ENCODE results near the gene RRAS2. TPM values are rescaled to one million over a fixed set of nuclear protein-coding genes. Genes with fewer than 3 reads are reported as not detected.

RRAS2 gene
- total RNA-seq, 2 experiments from 2014 or later: 87.9 to 92.0 TPM

DNA sequence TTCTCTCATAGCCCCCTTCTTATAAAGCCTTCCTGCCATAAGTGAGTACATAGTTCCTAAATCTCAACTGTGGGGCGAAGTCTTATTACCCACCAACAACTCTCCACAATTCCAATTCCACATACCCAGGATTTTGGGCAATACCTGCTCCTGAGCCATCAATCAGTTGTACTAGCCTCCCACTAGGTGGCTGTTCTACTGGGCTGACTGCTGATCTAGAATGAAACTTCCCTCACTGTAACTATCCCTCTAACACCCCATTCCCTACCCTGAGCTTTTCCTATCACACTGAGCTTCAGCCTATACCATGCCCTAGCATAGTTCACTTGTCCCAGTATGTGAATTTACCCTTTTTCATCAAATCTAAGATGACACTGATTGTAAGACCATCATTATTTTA, 52.5 kb downstream of the RRAS2 start:
- Mint-ChIP-seq H3K4me1 (ENCODE audit: low read depth) (peaks cover 24% of the 10 kb centered on the region), H3K4me3 (no peak overlapping the region), H3K27ac (no peak overlapping the region), H3K27me3 (no peaks in the 10 kb centered on the region), H3K9me3 (no peaks in the 10 kb centered on the region), H3K36me3 (ENCODE audit: low read depth) (peaks cover 2% of the 10 kb centered on the region)
- ChIA-PET POLR2A (no interaction called here), CTCF (interaction anchor here (1.3 to 8.4 kb wide), 2 partner anchors 139 to 148 kb away, joined by 3 to 128 read pairs; no protein-coding TSS in a partner anchor)
- DNase-seq (no peak), ATAC-seq (no peak)
- intact Hi-C loops (cut with micrococcal nuclease): no loop called here
- TF ChIP-seq, protein P1, sequence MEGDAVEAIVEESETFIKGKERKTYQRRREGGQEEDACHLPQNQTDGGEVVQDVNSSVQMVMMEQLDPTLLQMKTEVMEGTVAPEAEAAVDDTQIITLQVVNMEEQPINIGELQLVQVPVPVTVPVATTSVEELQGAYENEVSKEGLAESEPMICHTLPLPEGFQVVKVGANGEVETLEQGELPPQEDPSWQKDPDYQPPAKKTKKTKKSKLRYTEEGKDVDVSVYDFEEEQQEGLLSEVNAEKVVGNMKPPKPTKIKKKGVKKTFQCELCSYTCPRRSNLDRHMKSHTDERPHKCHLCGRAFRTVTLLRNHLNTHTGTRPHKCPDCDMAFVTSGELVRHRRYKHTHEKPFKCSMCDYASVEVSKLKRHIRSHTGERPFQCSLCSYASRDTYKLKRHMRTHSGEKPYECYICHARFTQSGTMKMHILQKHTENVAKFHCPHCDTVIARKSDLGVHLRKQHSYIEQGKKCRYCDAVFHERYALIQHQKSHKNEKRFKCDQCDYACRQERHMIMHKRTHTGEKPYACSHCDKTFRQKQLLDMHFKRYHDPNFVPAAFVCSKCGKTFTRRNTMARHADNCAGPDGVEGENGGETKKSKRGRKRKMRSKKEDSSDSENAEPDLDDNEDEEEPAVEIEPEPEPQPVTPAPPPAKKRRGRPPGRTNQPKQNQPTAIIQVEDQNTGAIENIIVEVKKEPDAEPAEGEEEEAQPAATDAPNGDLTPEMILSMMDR (IDR thresholded peaks at IDR 0.05): no peak

DNA sequence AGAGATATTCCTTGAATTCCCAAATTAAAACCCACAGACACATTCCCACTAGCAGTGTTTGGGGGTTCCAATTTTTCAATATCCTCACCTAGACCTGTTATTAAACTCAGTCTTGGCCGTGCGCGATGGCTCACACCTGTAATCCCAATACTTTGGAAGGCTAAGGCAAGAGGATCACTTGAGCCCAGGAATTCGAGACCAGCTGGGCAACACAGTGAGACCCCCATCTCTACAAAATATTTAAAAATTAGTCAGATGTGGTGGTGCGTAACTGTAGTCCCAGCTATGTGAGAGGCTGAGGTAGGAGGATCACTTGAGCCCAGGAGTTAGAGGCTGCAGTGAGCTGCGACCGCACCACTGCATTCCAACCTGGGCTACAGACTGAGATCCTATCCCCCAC, 53.3 kb downstream of the RRAS2 start:
- DNase-seq (no peak), ATAC-seq (no peak)
- TF ChIP-seq, protein P1 (IDR thresholded peaks at IDR 0.05): no peak
- H3K27ac Mint-ChIP-seq: no peak overlapping the region
- H3K4me3 Mint-ChIP-seq: no peak overlapping the region
- ChIA-PET CTCF (interaction anchor here (1.3 to 8.4 kb wide), 7 partner anchors 14 to 148 kb away, joined by 3 to 128 read pairs (median 4); no protein-coding TSS in a partner anchor), POLR2A (interaction anchor here (0.6 to 1.3 kb wide), 3 partner anchors 30 to 343 kb away, joined by 3 read pairs; partner anchors contain the start of gene SPON1)
- intact Hi-C loops (cut with micrococcal nuclease): no loop called here
- no peaks in the 10 kb centered on the region for H3K36me3 Mint-ChIP-seq (ENCODE audit: low read depth)
- H3K9me3 Mint-ChIP-seq: no peaks in the 10 kb centered on the region
- no peaks in the 10 kb centered on the region for H3K27me3 Mint-ChIP-seq
- peaks cover 24% of the 10 kb centered on the region for H3K4me1 Mint-ChIP-seq (ENCODE audit: low read depth)

DNA sequence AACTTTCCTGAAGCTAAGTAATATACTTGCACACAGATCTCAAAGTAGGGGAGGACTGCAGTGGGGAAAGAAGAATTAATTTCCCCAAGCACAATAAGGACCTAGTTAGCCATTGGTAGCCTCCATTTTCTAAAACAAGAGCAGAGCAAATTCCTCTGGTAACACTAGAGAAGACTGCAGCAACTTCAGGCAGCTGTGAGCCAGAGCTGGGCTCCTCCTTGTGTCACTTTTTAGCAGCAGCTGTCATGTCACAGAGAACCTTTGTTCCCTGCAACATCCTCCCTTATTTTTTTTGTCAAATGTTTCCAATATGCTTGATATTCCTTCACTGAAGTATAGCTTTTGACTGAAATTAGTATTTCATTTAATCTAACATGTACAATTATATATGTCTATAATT, 54.4 kb downstream of the RRAS2 start:
- POLR2A ChIA-PET: interaction anchor here (0.7 to 1.3 kb wide), 2 partner anchors 32 to 108 kb away, joined by 3 read pairs; no protein-coding TSS in a partner anchor
- intact Hi-C loops (cut with micrococcal nuclease): loop anchor here (5.0 kb wide), 1 partner anchor 113 kb away; no protein-coding TSS in a partner anchor
- no peaks in the 10 kb centered on the region for H3K27me3 Mint-ChIP-seq
- DNase-seq: no peak
- CTCF ChIA-PET: interaction anchor here (0.9 to 8.4 kb wide), 12 partner anchors 10 to 161 kb away, joined by 3 to 128 read pairs (median 3); no protein-coding TSS in a partner anchor
- ATAC-seq: no peak
- peaks cover 24% of the 10 kb centered on the region for H3K4me1 Mint-ChIP-seq (ENCODE audit: low read depth)
- no peak overlapping the region for H3K27ac Mint-ChIP-seq
- H3K36me3 Mint-ChIP-seq (ENCODE audit: low read depth): no peaks in the 10 kb centered on the region
- no peaks in the 10 kb centered on the region for H3K9me3 Mint-ChIP-seq
- H3K4me3 Mint-ChIP-seq: no peak overlapping the region
- TF ChIP-seq, protein P1 (IDR thresholded peaks at IDR 0.05): no peak

DNA sequence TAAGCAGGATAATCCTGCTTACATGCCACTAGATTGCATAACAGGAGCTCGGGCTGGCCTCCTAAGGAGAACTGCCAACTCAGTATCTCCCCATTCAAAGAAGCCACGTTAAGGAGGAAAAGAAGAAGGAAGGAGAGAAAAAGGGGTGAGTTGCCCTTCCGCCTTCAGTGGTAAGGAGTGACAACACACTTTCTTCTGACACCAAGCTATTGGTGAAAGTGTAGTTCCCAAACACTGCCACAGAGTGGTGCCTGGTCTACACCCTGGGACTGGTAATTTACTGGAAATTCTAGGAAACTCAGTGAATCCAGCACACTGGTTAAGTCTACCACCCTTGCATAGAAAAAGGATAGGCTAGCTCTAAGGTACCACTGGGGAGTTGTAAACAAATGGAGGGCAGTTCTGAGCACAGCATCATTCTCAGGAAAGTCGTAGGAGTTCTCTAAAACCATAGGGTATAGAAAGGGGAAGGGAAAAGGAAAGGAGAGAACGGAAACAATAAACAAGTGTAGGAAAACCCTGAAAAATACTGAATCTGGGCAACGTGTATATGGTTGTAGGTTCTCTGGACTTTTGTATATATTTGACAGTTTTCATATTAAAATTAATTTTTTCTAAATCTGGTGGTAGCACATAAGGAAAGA, 58.2 kb downstream of the RRAS2 start:
- POLR2A ChIA-PET: interaction anchor here (0.6 to 1.1 kb wide), 2 partner anchors 148 to 152 kb away, joined by 3 to 4 read pairs; no protein-coding TSS in a partner anchor
- H3K27me3 Mint-ChIP-seq: no peaks in the 10 kb centered on the region
- intact Hi-C loops (cut with micrococcal nuclease): loop anchor here (2.0 to 5.0 kb wide), 2 partner anchors 117 to 154 kb away; no protein-coding TSS in a partner anchor
- H3K9me3 Mint-ChIP-seq: no peaks in the 10 kb centered on the region
- CTCF ChIA-PET: interaction anchor here (0.7 to 8.4 kb wide), 34 partner anchors 10 to 201 kb away, joined by 3 to 128 read pairs (median 6); no protein-coding TSS in a partner anchor
- ATAC-seq: peak; percentile 95
- H3K27ac Mint-ChIP-seq: no peak overlapping the region
- DNase-seq: peak; percentile 71
- TF ChIP-seq, protein P1 (IDR thresholded peaks at IDR 0.05): peak; percentile 69
- peaks cover 23% of the 10 kb centered on the region for H3K4me1 Mint-ChIP-seq (ENCODE audit: low read depth)
- peaks cover 2% of the 10 kb centered on the region for H3K36me3 Mint-ChIP-seq (ENCODE audit: low read depth)
- H3K4me3 Mint-ChIP-seq: no peak overlapping the region

DNA sequence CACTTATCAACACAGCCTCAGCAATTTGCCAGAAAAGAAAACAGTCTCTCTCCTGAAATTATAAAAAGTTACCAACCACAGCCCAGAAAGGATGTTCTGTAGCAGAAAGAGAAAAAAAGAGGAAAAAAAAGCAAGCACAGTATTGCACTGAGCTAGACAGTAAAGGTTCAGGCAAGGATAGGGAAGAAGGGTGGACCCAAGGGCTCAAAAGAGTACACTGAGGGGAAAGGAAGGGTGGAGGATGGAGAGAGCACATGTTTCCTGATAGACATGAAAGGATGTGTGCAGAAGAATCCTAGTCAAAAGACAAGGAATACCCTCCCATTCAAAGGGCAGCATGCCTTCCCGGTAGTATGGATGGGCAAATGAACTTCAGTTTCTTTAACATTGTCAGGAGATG, 59.1 kb downstream of the RRAS2 start:
- intact Hi-C loops (cut with micrococcal nuclease): loop anchor here (2.0 to 5.0 kb wide), 2 partner anchors 117 to 155 kb away; no protein-coding TSS in a partner anchor
- Mint-ChIP-seq H3K27ac (no peak overlapping the region), H3K36me3 (ENCODE audit: low read depth) (peaks cover 2% of the 10 kb centered on the region), H3K9me3 (no peaks in the 10 kb centered on the region), H3K27me3 (no peaks in the 10 kb centered on the region), H3K4me3 (no peak overlapping the region), H3K4me1 (ENCODE audit: low read depth) (peaks cover 22% of the 10 kb centered on the region)
- TF ChIP-seq, protein P1 (IDR thresholded peaks at IDR 0.05): no peak
- ATAC-seq (no peak), DNase-seq (no peak)
- ChIA-PET CTCF (interaction anchor here (0.7 to 8.4 kb wide), 18 partner anchors 11 to 165 kb away, joined by 3 to 128 read pairs (median 6); no protein-coding TSS in a partner anchor), POLR2A (interaction anchor here (0.6 kb wide), 1 partner anchor 87 kb away, joined by 3 read pairs; no protein-coding TSS in a partner anchor)
